Activated naive CD4-positive, alpha-beta T cell treated with anti-CD3 and anti-CD28 coated beads, Interleukin-2, amount 10 ng/mL, durations not matched to agents 7 days and 5 days (primary cell): ENCODE results near the gene CCDC127.
"Not testable (repeated sequence)": the region's sequence is repeated elsewhere in the genome, so short reads cannot be mapped to it uniquely, and the experiment has no call there.

ENCODE experiments used
- CTCF ChIA-PET: fragments of 350-600 bp; sonication (Branson Sonifier 250); formaldehyde crosslinking; loops from one replicate; lab custom pipeline; 2021; ENCODE audit warnings: antibody characterized with exemption; lab: Charles Lee
- DNase-seq: peaks from one replicate; pipeline ENCODE4 v3.0.0-alpha.2; 2020
- H3K27ac Mint-ChIP-seq: one replicate; pipeline ENCODE4 v1.8.0; 2021; ENCODE audit warnings: mild to moderate bottlenecking, moderate library complexity, mixed read lengths
- H3K27me3 Mint-ChIP-seq: one replicate; pipeline ENCODE4 v1.8.0; 2021; ENCODE audit warnings: mild to moderate bottlenecking, mixed read lengths
- H3K36me3 Mint-ChIP-seq: one replicate; pipeline ENCODE4 v1.8.0; 2021; ENCODE audit warnings: mixed read lengths
- H3K4me1 Mint-ChIP-seq: one replicate; pipeline ENCODE4 v1.8.0; 2021; ENCODE audit warnings: mixed read lengths
- H3K4me3 Mint-ChIP-seq: one replicate; pipeline ENCODE4 v1.8.0; 2021; ENCODE audit warnings: mild to moderate bottlenecking, moderate library complexity, mixed read lengths
- H3K9me3 Mint-ChIP-seq: one replicate; pipeline ENCODE4 v1.8.0; 2021; ENCODE audit warnings: mixed read lengths

Gene CCDC127

DNA sequence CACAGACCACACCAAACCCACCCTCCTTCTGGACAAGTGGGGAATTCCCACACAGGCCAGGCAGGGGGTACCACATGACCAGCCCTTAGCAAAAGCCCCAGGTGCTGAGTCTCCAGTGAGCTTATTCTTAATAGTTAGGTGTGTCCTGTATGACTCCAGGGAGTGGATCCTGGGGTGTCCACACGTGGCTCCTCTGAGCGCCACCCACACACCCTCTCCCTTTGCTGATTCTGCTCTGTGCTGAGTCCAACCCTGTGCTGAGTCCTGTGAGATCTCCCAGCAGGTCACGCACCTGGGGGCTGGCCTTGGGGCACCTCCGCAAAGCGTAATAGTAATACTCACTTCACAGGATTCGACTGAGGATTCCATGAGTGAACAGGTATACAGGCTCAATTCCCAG lies 14.0 kb downstream of the CCDC127 start:
- H3K27me3 Mint-ChIP-seq: no peaks in the 10 kb centered on the region
- CTCF ChIA-PET: interaction anchor here (1.0 kb wide), 1 partner anchor 15 kb away, joined by 4 read pairs; no protein-coding TSS in a partner anchor
- H3K4me1 Mint-ChIP-seq: no peaks in the 10 kb centered on the region
- H3K36me3 Mint-ChIP-seq: peaks cover 23% of the 10 kb centered on the region
- H3K9me3 Mint-ChIP-seq: no peaks in the 10 kb centered on the region
- no peak overlapping the region for H3K4me3 Mint-ChIP-seq
- H3K27ac Mint-ChIP-seq: no peak overlapping the region
- DNase-seq: no peak

DNA sequence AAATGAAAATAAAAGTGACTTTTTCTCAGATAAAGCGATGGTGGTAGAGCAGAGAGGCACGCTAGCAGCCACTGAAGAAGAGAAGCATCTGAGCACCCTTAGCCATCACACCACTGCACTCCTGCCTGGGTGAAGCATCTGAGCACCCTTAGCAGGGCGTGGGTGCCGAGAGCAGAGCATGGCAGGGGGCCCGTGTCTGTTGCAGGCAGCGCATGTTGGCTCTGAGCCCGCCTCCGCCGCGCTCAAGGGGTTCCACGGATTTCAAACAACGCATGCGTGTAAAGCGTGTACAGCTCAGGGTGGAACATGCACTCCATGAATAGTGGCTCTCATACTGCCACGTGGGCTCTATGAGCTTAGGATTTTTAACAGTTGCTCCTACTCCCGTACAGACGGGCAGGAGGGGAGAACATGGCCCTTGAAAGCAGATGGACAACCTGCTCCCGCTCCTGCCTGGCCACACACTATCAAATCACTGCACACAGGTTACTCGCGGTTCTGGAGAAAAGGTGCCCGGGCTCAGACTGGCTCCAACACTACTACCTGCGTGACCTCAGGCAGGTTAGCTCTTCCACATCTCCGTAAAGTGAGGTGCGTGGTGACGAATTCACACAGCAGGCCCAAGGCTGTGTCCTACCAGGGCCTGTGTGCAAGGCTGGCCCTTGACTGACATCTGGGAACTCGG lies 14.6 kb downstream of the CCDC127 start:
- Mint-ChIP-seq H3K9me3 (no peaks in the 10 kb centered on the region), H3K4me1 (no peaks in the 10 kb centered on the region), H3K27me3 (no peaks in the 10 kb centered on the region), H3K27ac (no peak overlapping the region), H3K4me3 (no peak overlapping the region), H3K36me3 (peaks cover 23% of the 10 kb centered on the region)
- no peak for DNase-seq
- CTCF ChIA-PET: interaction anchor here (1.0 kb wide), 1 partner anchor 15 kb away, joined by 4 read pairs; no protein-coding TSS in a partner anchor

DNA sequence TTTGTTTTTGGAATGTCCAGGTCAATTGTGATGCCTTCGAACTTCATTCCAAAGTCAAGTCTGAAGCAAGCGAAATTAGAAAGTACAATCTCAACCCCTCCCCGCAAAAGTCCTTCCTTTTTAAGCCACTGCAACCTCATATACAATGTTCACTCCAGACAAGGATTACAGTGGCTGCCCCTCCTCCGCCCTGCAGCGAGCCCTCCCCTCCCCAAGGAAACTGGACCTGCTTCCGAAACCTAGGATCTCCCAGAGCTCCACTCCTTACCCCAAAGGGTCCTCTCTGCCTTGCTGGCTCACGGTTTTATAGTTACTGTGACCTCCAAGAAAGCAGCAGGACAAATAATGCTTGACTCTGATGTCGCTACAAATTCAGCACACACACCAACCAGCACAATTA lies 16.3 kb downstream of the CCDC127 start:
- Mint-ChIP-seq H3K4me3 (no peak overlapping the region), H3K27me3 (no peaks in the 10 kb centered on the region), H3K36me3 (peaks cover 19% of the 10 kb centered on the region), H3K9me3 (no peaks in the 10 kb centered on the region), H3K4me1 (no peaks in the 10 kb centered on the region), H3K27ac (peak overlapping the region; percentile 33)
- no peak for DNase-seq
- CTCF ChIA-PET: no interaction called here

- H3K4me3 Mint-ChIP-seq: no peak overlapping the region
- no peaks in the 10 kb centered on the region for H3K27me3 Mint-ChIP-seq
- no peak for DNase-seq
- peaks cover 15% of the 10 kb centered on the region for H3K36me3 Mint-ChIP-seq
- H3K27ac Mint-ChIP-seq: no peak overlapping the region
- no peaks in the 10 kb centered on the region for H3K9me3 Mint-ChIP-seq
- no peaks in the 10 kb centered on the region for H3K4me1 Mint-ChIP-seq
- CTCF ChIA-PET: no interaction called here
Measured at GRCh38 chr5:200985-201384, 17.0 kb downstream of the CCDC127 start.

- Mint-ChIP-seq H3K4me3 (no peak overlapping the region), H3K27me3 (no peaks in the 10 kb centered on the region)
- CTCF ChIA-PET: interaction anchor here (1.2 kb wide), 1 partner anchor 12 kb away, joined by 4 read pairs; no protein-coding TSS in a partner anchor
Measured at GRCh38 chr5:199950-200645, 17.9 kb downstream of the CCDC127 start.

DNA sequence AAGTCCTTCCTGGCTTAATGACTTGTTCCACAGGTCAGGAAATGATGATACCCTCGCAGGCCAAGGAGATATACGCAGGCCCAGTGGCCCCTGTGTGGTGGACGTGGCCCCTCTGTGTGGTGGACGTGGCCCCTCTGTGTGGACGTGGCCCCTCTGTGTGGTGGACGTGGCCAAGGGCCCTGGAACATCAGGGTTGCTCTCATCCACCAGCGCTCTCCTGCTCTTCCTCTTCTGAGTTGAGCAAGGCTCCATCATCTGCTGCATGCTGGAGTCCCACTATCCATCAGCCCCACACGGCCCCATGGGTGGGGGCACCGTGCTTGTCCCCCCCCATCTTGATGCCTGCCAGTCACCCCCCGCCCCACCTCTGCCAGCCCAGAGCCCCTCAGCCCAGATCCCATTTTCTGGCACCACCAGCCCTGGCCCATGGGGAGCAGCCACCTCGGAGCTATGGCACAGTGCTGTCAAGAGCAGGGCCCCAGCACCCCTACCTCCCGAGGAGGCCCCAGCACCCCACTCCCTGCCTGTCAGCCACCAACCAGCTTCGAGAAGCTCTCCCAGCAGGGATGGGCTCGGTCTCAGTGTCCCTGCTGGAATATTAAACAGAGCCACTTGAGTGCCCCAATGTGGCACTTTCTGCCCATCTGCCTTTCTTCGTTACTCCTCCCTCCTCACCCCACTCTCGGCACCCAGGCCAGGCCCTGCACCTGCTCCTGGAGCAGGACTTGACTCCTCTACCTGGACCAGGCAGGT lies 18.6 kb downstream of the CCDC127 start:
- no peak for DNase-seq
- no peaks in the 10 kb centered on the region for H3K4me1 Mint-ChIP-seq
- CTCF ChIA-PET: interaction anchor here (1.2 kb wide), 1 partner anchor 11 kb away, joined by 4 read pairs; no protein-coding TSS in a partner anchor

More at GRCh38 chr5:199950-200645, 17.9 kb downstream of the CCDC127 start:
- Mint-ChIP-seq H3K27ac (no peak overlapping the region), H3K9me3 (no peaks in the 10 kb centered on the region), H3K36me3 (peaks cover 6% of the 10 kb centered on the region), H3K4me1 (no peaks in the 10 kb centered on the region)
- DNase-seq: no peak

GRCh38 chr5:198516-199196 lies 19.3 kb downstream of the CCDC127 start:
- Mint-ChIP-seq H3K4me1 (no peaks in the 10 kb centered on the region), H3K9me3 (no peaks in the 10 kb centered on the region), H3K36me3 (no peaks in the 10 kb centered on the region), H3K27ac (no peak overlapping the region), H3K27me3 (no peaks in the 10 kb centered on the region), H3K4me3 (no peak overlapping the region)
- no peak for DNase-seq
- CTCF ChIA-PET: interaction anchor here (1.2 kb wide), 1 partner anchor 10 kb away, joined by 4 read pairs; no protein-coding TSS in a partner anchor

More for the DNA sequence above, 18.6 kb downstream of the CCDC127 start:
- Mint-ChIP-seq H3K27me3 (no peaks in the 10 kb centered on the region), H3K27ac (no peak overlapping the region), H3K4me3 (no peak overlapping the region), H3K9me3 (no peaks in the 10 kb centered on the region), H3K36me3 (peaks cover under 1% of the 10 kb centered on the region)

DNA sequence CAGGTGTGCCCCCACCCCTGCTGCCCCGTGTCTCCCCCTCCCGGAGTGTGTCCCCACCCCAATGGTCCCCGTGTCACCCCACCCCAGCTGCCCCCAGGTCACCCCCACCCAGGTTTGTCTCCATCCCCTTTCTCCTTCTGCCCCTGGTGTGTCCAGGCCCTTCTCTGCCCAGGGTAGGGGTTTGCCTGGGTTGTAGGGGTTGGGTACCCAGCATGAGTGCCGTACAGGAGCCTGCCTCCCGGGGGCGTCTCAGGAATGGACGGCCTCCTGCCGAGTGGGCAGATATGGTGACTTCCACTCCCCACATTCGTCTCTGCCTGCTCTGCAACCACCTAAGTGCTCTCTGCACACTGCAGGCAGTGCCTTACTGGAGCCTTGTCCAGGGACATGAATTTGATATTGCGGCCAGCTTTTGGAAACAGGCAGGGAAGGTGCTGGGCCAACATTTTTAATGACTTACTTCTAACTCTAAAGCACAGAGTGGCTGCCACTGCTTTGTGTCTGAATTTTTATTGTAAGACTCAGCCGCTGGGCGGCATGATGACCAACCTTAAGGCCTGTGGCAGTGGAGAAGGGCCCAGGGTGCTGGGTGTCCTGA lies 20.0 kb downstream of the CCDC127 start:
- CTCF ChIA-PET: no interaction called here
- Mint-ChIP-seq H3K4me3 (no peak overlapping the region), H3K4me1 (no peaks in the 10 kb centered on the region)

DNA sequence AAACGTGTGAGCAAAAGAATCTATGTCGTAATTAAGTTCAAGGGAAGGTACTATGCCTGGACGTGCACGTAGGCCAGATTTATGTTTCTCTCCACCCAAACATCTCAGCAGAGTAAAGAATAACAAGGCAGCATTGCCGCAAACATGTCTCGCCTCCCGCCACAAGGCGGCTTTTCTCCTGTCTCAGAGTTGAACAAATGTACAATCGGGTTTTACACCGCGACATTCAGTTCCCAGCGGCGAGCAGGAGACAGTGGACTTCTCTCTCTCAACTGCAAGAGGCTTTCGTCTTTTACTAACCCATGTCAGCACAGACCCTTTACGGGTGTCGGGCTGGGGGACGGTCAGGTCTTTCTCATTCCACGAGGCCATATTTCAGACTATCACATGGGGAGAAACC lies 20.9 kb downstream of the CCDC127 start:
- CTCF ChIA-PET, H3K36me3 Mint-ChIP-seq, H3K4me3 Mint-ChIP-seq, DNase-seq, H3K4me1 Mint-ChIP-seq, H3K27me3 Mint-ChIP-seq, H3K27ac Mint-ChIP-seq, H3K9me3 Mint-ChIP-seq: not testable (repeated sequence)

More for the DNA sequence above, 20.0 kb downstream of the CCDC127 start:
- Mint-ChIP-seq H3K27ac (no peak overlapping the region), H3K9me3 (no peaks in the 10 kb centered on the region), H3K27me3 (no peaks in the 10 kb centered on the region), H3K36me3 (no peaks in the 10 kb centered on the region)
- DNase-seq: no peak

GRCh38 chr5:196350-196749 lies 21.6 kb downstream of the CCDC127 start:
- no peaks in the 10 kb centered on the region for H3K9me3 Mint-ChIP-seq
- peaks cover 1% of the 10 kb centered on the region for H3K4me1 Mint-ChIP-seq
- H3K27me3 Mint-ChIP-seq: peaks cover 11% of the 10 kb centered on the region
- no peaks in the 10 kb centered on the region for H3K36me3 Mint-ChIP-seq
- no peak for DNase-seq
- no peak overlapping the region for H3K27ac Mint-ChIP-seq
- H3K4me3 Mint-ChIP-seq: no peak overlapping the region
- CTCF ChIA-PET: no interaction called here

DNA sequence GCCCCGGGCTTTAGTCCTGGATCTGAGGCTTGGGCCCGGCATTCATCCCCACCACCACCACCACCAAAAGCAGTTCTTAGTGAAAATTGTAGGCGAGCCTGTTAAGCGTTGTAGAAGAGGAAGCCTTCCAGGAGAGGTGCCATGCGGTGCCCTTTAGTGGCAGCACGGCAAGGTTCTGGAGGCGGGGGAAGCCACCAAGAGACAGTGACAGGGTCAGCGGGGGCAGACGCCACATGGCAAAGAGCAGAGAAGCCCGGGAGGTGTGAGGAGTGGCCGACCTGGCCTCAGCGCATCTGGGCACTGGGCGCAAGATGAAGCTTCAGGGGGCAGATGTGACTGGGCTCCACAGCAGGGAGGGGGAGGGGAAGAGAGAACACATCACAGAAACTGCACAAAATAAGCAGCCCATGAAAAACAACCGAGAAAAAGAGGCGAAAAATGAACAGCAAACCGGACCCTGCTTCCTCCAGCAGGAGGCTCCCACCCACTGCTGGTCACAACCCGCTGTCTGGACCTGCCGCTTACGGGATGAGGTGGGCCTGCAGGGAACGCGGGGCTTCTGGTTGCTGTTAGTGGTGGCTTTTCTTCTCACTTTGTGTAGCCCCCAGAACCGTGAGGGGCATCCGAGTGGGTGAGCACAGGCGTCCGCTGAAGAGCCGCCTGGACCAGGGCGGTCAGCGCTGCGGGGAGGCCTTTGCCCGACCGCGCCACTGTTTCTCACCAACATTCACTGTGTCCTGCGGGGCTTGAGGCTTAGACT lies 22.4 kb downstream of the CCDC127 start:
- Mint-ChIP-seq H3K4me3 (no peak overlapping the region), H3K36me3 (no peaks in the 10 kb centered on the region), H3K27ac (no peak overlapping the region), H3K9me3 (no peaks in the 10 kb centered on the region), H3K4me1 (peaks cover 4% of the 10 kb centered on the region), H3K27me3 (peaks cover 19% of the 10 kb centered on the region)
- CTCF ChIA-PET: interaction anchor here (0.6 kb wide), 1 partner anchor 251 kb away, joined by 3 read pairs; no protein-coding TSS in a partner anchor
- DNase-seq: no peak

DNA sequence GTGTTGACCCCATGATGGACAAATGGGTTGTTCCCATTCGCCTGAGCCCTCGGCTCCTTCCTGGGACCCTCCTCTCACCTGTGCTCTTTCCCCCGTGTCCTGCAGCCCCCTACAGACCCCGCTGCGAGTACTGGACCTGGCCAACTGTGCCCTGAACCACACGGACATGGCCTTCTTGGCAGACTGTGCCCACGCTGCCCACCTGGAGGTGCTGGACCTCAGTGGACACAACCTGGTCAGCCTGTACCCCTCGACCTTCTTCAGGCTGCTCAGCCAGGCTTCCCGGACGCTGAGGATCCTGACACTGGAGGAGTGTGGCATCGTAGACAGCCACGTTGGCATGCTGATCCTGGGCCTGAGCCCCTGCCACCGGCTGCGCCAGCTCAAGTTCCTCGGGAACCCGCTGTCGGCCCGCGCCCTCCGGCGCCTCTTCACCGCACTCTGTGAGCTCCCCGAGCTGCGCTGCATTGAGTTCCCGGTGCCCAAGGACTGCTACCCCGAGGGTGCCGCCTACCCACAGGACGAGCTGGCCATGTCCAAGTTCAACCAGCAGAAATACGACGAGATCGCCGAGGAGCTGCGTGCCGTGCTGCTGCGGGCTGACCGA lies 23.2 kb downstream of the CCDC127 start:
- Mint-ChIP-seq H3K9me3 (no peaks in the 10 kb centered on the region), H3K27ac (no peak overlapping the region), H3K27me3 (peaks cover 25% of the 10 kb centered on the region), H3K36me3 (no peaks in the 10 kb centered on the region), H3K4me3 (no peak overlapping the region), H3K4me1 (peaks cover 4% of the 10 kb centered on the region)
- CTCF ChIA-PET: interaction anchor here (0.6 kb wide), 1 partner anchor 252 kb away, joined by 3 read pairs; no protein-coding TSS in a partner anchor
- DNase-seq: no peak
